DLD1 (cell line): ENCODE data around the gene SPG7.
"Not testable (repeated sequence)": the region's sequence is repeated elsewhere in the genome, so short reads cannot be mapped to it uniquely, and the experiment has no call there.

Experiments
- in situ Hi-C: cut with HindIII; loops from 2 replicates; pipeline ENCODE4 v1.10.0; 2017; ENCODE audit warnings: low sequenced_read_pairs

SPG7 gene

GRCh38 chr16:89507834-89508590 lies at the start of gene SPG7:
Gene SPG7, plus strand, starts transcription at chr16:89508403. Its CDS starts 15 bp downstream, at chr16:89508418.
- in situ Hi-C loops: no loop called here

GRCh38 chr16:89458551-89458950 lies 49.7 kb upstream of the SPG7 start:
- in situ Hi-C loops: no loop called here

GRCh38 chr16:89458967-89459366 lies 49.2 kb upstream of the SPG7 start:
- in situ Hi-C loops: no loop called here

GRCh38 chr16:89460556-89460955 lies 47.6 kb upstream of the SPG7 start:
- in situ Hi-C loops: no loop called here

GRCh38 chr16:89461890-89462289 lies 46.3 kb upstream of the SPG7 start:
- in situ Hi-C loops: not testable (repeated sequence)

GRCh38 chr16:89462639-89463038 lies 45.6 kb upstream of the SPG7 start:
- in situ Hi-C loops: not testable (repeated sequence)

GRCh38 chr16:89463312-89463711 lies 44.9 kb upstream of the SPG7 start:
- in situ Hi-C loops: not testable (repeated sequence)

- in situ Hi-C loops: no loop called here
Observed at GRCh38 chr16:89466920-89467319, 41.3 kb upstream of the SPG7 start.

GRCh38 chr16:89467382-89467781 lies 40.8 kb upstream of the SPG7 start:
- in situ Hi-C loops: no loop called here

GRCh38 chr16:89472711-89473075 lies 35.5 kb upstream of the SPG7 start:
- in situ Hi-C loops: no loop called here

- in situ Hi-C loops: no loop called here
Observed at GRCh38 chr16:89473136-89473712, 35.0 kb upstream of the SPG7 start.

- in situ Hi-C loops: no loop called here
Observed at GRCh38 chr16:89473791-89474414, 34.3 kb upstream of the SPG7 start.

GRCh38 chr16:89475144-89475543 lies 33.1 kb upstream of the SPG7 start:
- in situ Hi-C loops: no loop called here

GRCh38 chr16:89476379-89476778 lies 31.8 kb upstream of the SPG7 start:
- in situ Hi-C loops: no loop called here

GRCh38 chr16:89476811-89477261 lies 31.4 kb upstream of the SPG7 start:
- in situ Hi-C loops: no loop called here

GRCh38 chr16:89478576-89479221 lies 29.5 kb upstream of the SPG7 start:
- in situ Hi-C loops: no loop called here

GRCh38 chr16:89481356-89481955 lies 26.7 kb upstream of the SPG7 start:
- in situ Hi-C loops: no loop called here

GRCh38 chr16:89482150-89482816 lies 25.9 kb upstream of the SPG7 start:
- in situ Hi-C loops: no loop called here

GRCh38 chr16:89482817-89483205 lies 25.4 kb upstream of the SPG7 start:
- in situ Hi-C loops: no loop called here

- in situ Hi-C loops: no loop called here
Observed at GRCh38 chr16:89484041-89484501, 24.1 kb upstream of the SPG7 start.
